Osteocyte (in vitro differentiated cells): ENCODE measurements around the gene PICALM. TPM values are rescaled to one million over a fixed set of nuclear protein-coding genes. Genes with fewer than 3 reads are reported as not detected.

ENCODE experiments used
- DNase-seq: peaks from one replicate; pipeline ENCODE4 v3.0.0; 2021; ENCODE audit warnings: mixed read lengths; ENCODE audit not compliant: unreplicated experiment; ENCODE audit errors: extremely low spot score
- H3K27ac Mint-ChIP-seq: one replicate; pipeline ENCODE4 v1.8.0; 2021; ENCODE audit warnings: mild to moderate bottlenecking, mixed read lengths; ENCODE audit not compliant: unreplicated experiment
- H3K27me3 Mint-ChIP-seq: one replicate; pipeline ENCODE4 v1.8.0; 2021; ENCODE audit warnings: mixed read lengths; ENCODE audit not compliant: unreplicated experiment
- H3K36me3 Mint-ChIP-seq: one replicate; pipeline ENCODE4 v1.8.0; 2021; ENCODE audit warnings: mixed read lengths; ENCODE audit not compliant: unreplicated experiment
- H3K4me1 Mint-ChIP-seq: one replicate; pipeline ENCODE4 v1.8.0; 2021; ENCODE audit warnings: mixed read lengths; ENCODE audit not compliant: unreplicated experiment
- H3K4me3 Mint-ChIP-seq: one replicate; pipeline ENCODE4 v1.8.0; 2021; ENCODE audit warnings: mild to moderate bottlenecking, moderate library complexity, mixed read lengths; ENCODE audit not compliant: unreplicated experiment
- H3K9me3 Mint-ChIP-seq: one replicate; pipeline ENCODE4 v1.8.0; 2021; ENCODE audit warnings: mixed read lengths; ENCODE audit not compliant: unreplicated experiment
- CTCF ChIP-seq: fragments of 200-600 bp; sonication (generic); IDR thresholded peaks from 2 replicates; pipeline ENCODE4 v1.5.0; 2021; ENCODE audit warnings: antibody characterized with exemption, mild to moderate bottlenecking, moderate library complexity
- total RNA-seq: library from RNA; stranded (reverse); gene quantifications from 2 replicates; pipeline ENCODE4 v1.2.1, GENCODE V29; 2021

Gene PICALM
- total RNA-seq, 1 donor from 2014 or later: 267 TPM

- Mint-ChIP-seq H3K4me3 (peak overlapping the region; percentile 99), H3K27me3 (no peaks in the 10 kb centered on the region), H3K4me1 (peaks cover 43% of the 10 kb centered on the region), H3K36me3 (no peaks in the 10 kb centered on the region), H3K27ac (peak overlapping the region; percentile 94), H3K9me3 (no peaks in the 10 kb centered on the region)
- no peak for DNase-seq
- TF ChIP-seq CTCF: no peak
These were observed 579 bp downstream of the PICALM start for GRCh38 chr11:86068138-86068871.

GRCh38 chr11:86067851-86068137 is 1.1 kb downstream of the PICALM start:
- H3K4me1 Mint-ChIP-seq: peaks cover 48% of the 10 kb centered on the region
- H3K27me3 Mint-ChIP-seq: no peaks in the 10 kb centered on the region
- H3K4me3 Mint-ChIP-seq: peak overlapping the region; percentile 99
- no peaks in the 10 kb centered on the region for H3K36me3 Mint-ChIP-seq
- DNase-seq: no peak
- no peaks in the 10 kb centered on the region for H3K9me3 Mint-ChIP-seq
- TF ChIP-seq CTCF: no peak
- peak overlapping the region; percentile 94 for H3K27ac Mint-ChIP-seq

- H3K4me3 Mint-ChIP-seq: peak overlapping the region; percentile 99
- no peaks in the 10 kb centered on the region for H3K36me3 Mint-ChIP-seq
- H3K9me3 Mint-ChIP-seq: no peaks in the 10 kb centered on the region
- peaks cover 54% of the 10 kb centered on the region for H3K4me1 Mint-ChIP-seq
- H3K27me3 Mint-ChIP-seq: no peaks in the 10 kb centered on the region
- H3K27ac Mint-ChIP-seq: peak overlapping the region; percentile 94
- TF ChIP-seq CTCF: no peak
- no peak for DNase-seq
These were observed 1.7 kb downstream of the PICALM start for GRCh38 chr11:86067009-86067850.

- no peak for DNase-seq
- no peaks in the 10 kb centered on the region for H3K36me3 Mint-ChIP-seq
- H3K4me3 Mint-ChIP-seq: peak overlapping the region; percentile 99
- peak overlapping the region; percentile 94 for H3K27ac Mint-ChIP-seq
- no peaks in the 10 kb centered on the region for H3K27me3 Mint-ChIP-seq
- H3K4me1 Mint-ChIP-seq: peaks cover 58% of the 10 kb centered on the region
- no peak for TF ChIP-seq CTCF
- H3K9me3 Mint-ChIP-seq: no peaks in the 10 kb centered on the region
These were observed 2.3 kb downstream of the PICALM start for GRCh38 chr11:86066657-86067008.

GRCh38 chr11:86066033-86066432 is 2.9 kb downstream of the PICALM start:
- H3K36me3 Mint-ChIP-seq: no peaks in the 10 kb centered on the region
- no peak for DNase-seq
- H3K4me3 Mint-ChIP-seq: peak overlapping the region; percentile 99
- no peaks in the 10 kb centered on the region for H3K27me3 Mint-ChIP-seq
- no peaks in the 10 kb centered on the region for H3K9me3 Mint-ChIP-seq
- TF ChIP-seq CTCF: no peak
- H3K4me1 Mint-ChIP-seq: peaks cover 64% of the 10 kb centered on the region
- H3K27ac Mint-ChIP-seq: peak overlapping the region; percentile 94
